Fibroblast of villous mesenchyme (primary cell): ENCODE measurements around the gene TCOF1. TPM values are rescaled to one million over a fixed set of nuclear protein-coding genes. Genes with fewer than 3 reads are reported as not detected.
A peak's percentile ranks its signal among the peaks of the same experiment; 100 is the strongest.

Experiments used
- DNase-seq: peaks from one replicate; pipeline ENCODE4 v3.0.0-alpha.2; 2010; ENCODE audit warnings: low read depth
- H3K4me3 ChIP-seq: 2 replicates; pipeline ENCODE4 v1.5.1; 2011; ENCODE audit warnings: low read depth, mild to moderate bottlenecking, low read length
- total RNA-seq: library from RNA; depleted of rRNA; stranded (reverse); fragments of >200 nt; gene quantifications from 2 replicates; pipeline ENCODE4 v1.2.3, GENCODE V29; 2012
- TF ChIP-seq, protein P1 (sequence below): IDR thresholded peaks from 2 replicates; pipeline ENCODE4 v1.5.1; 2012; ENCODE audit warnings: low read depth, mild to moderate bottlenecking, low read length; ENCODE audit not compliant: insufficient read depth

Gene TCOF1
- total RNA-seq, 1 donor = 23.7 TPM

DNA sequence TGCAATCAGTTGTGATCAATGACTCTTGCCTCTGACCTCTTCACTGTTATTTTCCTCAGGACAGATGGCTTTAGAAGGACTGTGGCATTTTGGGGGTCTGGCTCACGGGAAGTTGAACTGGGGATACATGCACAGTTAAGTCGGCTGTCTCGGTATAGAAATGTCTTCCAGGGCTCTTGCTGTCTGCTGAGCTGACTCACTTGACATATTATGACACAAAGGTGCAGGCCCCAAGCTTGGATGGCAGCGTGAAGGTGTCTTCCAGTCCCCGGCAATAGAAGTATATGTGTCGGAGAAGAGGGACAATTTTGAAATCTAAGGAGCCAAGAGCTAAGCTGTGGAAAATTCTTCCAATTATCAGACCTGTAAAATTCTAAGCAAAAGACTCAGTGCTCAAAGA is 45.0 kb upstream of the TCOF1 start:
- TF ChIP-seq, protein P1, sequence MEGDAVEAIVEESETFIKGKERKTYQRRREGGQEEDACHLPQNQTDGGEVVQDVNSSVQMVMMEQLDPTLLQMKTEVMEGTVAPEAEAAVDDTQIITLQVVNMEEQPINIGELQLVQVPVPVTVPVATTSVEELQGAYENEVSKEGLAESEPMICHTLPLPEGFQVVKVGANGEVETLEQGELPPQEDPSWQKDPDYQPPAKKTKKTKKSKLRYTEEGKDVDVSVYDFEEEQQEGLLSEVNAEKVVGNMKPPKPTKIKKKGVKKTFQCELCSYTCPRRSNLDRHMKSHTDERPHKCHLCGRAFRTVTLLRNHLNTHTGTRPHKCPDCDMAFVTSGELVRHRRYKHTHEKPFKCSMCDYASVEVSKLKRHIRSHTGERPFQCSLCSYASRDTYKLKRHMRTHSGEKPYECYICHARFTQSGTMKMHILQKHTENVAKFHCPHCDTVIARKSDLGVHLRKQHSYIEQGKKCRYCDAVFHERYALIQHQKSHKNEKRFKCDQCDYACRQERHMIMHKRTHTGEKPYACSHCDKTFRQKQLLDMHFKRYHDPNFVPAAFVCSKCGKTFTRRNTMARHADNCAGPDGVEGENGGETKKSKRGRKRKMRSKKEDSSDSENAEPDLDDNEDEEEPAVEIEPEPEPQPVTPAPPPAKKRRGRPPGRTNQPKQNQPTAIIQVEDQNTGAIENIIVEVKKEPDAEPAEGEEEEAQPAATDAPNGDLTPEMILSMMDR = no peak
- H3K4me3 ChIP-seq = no peak overlapping the region
- no peak for DNase-seq

DNA sequence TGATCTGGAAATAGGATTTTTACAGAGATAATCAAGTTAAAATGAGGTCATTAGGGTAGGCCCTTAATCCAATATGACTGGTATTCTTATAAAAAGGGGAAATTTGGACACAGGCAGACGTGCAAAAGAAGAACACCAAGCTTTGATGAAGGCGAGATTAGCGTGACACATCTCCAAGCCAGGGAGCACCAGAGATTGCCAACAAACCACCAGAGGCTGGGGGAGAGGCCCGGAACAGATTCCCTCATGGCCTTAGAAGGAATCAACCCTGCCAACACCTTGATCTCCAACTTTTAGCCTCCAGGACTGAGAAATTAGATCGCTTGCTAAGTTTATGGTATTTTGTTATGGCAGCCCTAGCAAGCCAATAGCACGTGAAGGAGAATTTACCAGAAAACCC is 44.0 kb upstream of the TCOF1 start:
- TF ChIP-seq, protein P1 = no peak
- H3K4me3 ChIP-seq = no peak overlapping the region
- no peak for DNase-seq

DNA sequence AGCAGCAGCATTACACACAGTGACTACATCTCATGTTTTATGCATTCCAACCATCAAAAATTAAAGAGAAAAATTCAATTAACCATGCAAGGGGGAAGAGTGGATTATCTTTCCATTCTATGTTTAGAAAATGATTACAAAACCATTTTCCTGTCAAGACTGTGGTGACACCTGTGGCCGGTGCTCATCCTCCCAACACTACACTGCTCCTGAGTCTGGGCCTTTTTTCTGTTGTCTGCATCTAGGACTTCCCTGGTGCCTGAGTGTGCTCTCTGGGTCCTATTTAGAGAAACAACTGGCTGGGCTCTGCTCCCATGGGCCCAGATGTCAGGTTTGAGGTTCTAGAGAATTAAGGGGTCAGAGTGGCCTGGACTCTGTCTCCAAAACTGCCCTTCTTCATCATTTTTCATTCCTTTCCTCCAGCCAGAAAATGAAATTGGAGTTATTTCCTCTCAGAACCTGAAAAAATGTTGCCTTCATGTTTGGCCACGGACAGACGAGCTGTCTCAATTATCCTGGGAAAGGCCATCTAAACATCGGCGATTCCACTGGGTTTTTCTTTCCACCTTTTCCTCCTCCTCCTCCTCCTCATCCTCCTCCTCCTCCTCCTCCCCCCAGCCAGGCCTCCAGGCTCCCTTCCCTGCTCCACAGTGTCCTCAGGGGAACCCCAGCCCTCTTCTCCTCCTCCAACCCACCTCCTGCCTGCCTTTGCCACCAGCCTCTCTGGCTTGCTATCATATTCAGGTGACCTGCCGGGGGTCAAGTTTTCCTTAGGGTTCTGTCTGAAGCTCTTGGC is 43.4 kb upstream of the TCOF1 start:
- H3K4me3 ChIP-seq = no peak overlapping the region
- TF ChIP-seq, protein P1 = no peak
- DNase-seq = no peak

DNA sequence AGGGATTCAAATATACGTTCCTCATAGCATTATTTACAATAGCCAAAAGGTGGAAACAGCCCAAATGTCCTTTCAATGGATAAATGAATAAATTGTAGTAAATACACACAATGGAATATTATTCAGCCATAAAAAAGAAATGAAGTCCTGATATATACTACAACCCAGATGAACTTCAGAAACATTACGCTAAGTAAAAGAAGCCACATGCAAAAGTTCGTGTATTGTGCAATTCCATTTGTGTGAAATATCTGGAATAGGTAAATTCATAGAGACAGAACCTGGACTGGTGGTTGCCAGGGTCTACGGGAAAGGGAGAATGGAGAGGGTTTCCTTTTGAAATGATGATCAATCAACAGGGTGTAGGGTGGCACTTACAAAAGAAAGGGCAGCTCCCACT is 42.3 kb upstream of the TCOF1 start:
- no peak for DNase-seq
- TF ChIP-seq, protein P1 = no peak
- H3K4me3 ChIP-seq = no peak overlapping the region

DNA sequence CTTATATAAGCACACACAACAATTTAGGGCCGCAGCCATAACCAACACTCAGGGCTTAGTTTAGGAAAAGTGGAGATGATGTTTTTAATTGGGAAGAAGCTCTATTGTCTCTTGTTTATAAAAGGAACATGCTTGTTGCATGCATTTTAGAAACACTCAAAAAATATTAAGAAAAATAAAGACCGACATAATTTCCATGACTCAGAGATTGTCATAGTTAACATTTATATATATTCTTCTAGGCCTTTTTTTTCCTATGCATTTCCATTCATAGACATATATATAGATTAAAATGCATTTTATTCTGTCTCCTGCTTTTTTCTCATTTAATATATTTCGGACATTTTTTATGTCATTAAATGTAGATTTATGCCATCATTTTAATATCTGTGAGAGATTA is 41.2 kb upstream of the TCOF1 start:
- DNase-seq = no peak
- H3K4me3 ChIP-seq = no peak overlapping the region
- TF ChIP-seq, protein P1 = no peak

GRCh38 chr5:150317048-150318003 is 40.2 kb upstream of the TCOF1 start:
- peak; percentile 97 for DNase-seq
- TF ChIP-seq, protein P1 = no peak
- no peak overlapping the region for H3K4me3 ChIP-seq
